H1 (cell line): ENCODE data around the gene TSSK6. TPM values are rescaled to one million over a fixed set of nuclear protein-coding genes. Genes with fewer than 3 reads are reported as not detected.

Experiments used
- CTCF ChIA-PET: fragments of 300-600 bp; sonication (Branson Sonifier 250); formaldehyde crosslinking; loops from one replicate; lab custom pipeline; 2021; ENCODE audit not compliant: partially characterized antibody; lab: Charles Lee
- POLR2A ChIA-PET: fragments of 300-600 bp; sonication (Branson Sonifier 250); formaldehyde crosslinking; loops from one replicate; lab custom pipeline; 2021; ENCODE audit warnings: inconsistent platforms; ENCODE audit not compliant: partially characterized antibody; lab: Charles Lee
- DNase-seq, 2 experiments: peaks; one replicate each; pipeline versions ENCODE4 v3.0.0 to v3.0.0-alpha.2; 2010 to 2022; ENCODE audit warnings: low spot score in 2 of 2, low read depth in 1 of 2, mixed read lengths in 1 of 2
- FAIRE-seq: peaks from 2 replicates; lab custom pipeline; 2011; peaks lifted over from hg19 to GRCh38; lab: Jason Lieb, UNC
- H2AFZ ChIP-seq: 2 replicates; pipeline ENCODE4 v1.8.1; 2012; ENCODE audit warnings: low read length, inconsistent platforms
- H2AK5ac ChIP-seq: 2 replicates; pipeline ENCODE4 v1.6.1; 2013; ENCODE audit warnings: low read depth, low read length
- H2BK120ac ChIP-seq: replicated peaks from 2 replicates; pipeline ENCODE3; 2013; ENCODE audit warnings: low read depth, low read length, inconsistent platforms
- H2BK12ac ChIP-seq: 2 replicates; pipeline ENCODE4 v1.6.1; 2013; ENCODE audit warnings: low read depth, low read length
- H2BK15ac ChIP-seq: 2 replicates; pipeline ENCODE4 v1.6.1; 2013; ENCODE audit warnings: low read length
- H2BK20ac ChIP-seq: 2 replicates; pipeline ENCODE4 v1.6.1; 2013; ENCODE audit warnings: low read length
- H2BK5ac ChIP-seq: 2 replicates; pipeline ENCODE4 v1.6.1; 2013; ENCODE audit warnings: low read depth, low read length
- H3K14ac ChIP-seq: 2 replicates; pipeline ENCODE4 v1.6.1; 2013; ENCODE audit warnings: inconsistent platforms; ENCODE audit not compliant: insufficient read length
- H3K18ac ChIP-seq: 2 replicates; pipeline ENCODE4 v1.6.1; 2013; ENCODE audit warnings: low read length; ENCODE audit errors: extremely low read depth
- H3K23ac ChIP-seq: 2 replicates; pipeline ENCODE4 v1.6.1; 2013; ENCODE audit warnings: inconsistent platforms; ENCODE audit not compliant: insufficient read length
- H3K23me2 ChIP-seq: 2 replicates; pipeline ENCODE4 v1.6.1; 2013; ENCODE audit warnings: low read depth, low read length
- H3K27ac ChIP-seq: 2 replicates; pipeline ENCODE4 v1.6.1; 2011; ENCODE audit warnings: low read depth, low read length, inconsistent platforms
- H3K27me3 ChIP-seq, 4 experiments: replicated peaks in 1 of 4; 1 replicate in 1 of 4; 2 replicates in 3 of 4; pipeline versions ENCODE4 v1.6.1 to v1.8.1; 2011 to 2013; ENCODE audit warnings: low read length in 3 of 4, mild to moderate bottlenecking in 3 of 4, inconsistent platforms in 2 of 4, mixed read lengths in 2 of 4, moderate library complexity in 1 of 4; ENCODE audit not compliant: control insufficient read depth in 3 of 4, insufficient read depth in 3 of 4; ENCODE audit errors: extremely low read depth in 1 of 4
- H3K36me3 ChIP-seq, 4 experiments: 2 replicates each; pipeline versions ENCODE4 v1.6.1 to v1.8.1; 2011 to 2013; ENCODE audit warnings: mild to moderate bottlenecking in 4 of 4, low read length in 3 of 4, moderate library complexity in 2 of 4, control low read depth in 1 of 4, inconsistent platforms in 1 of 4; ENCODE audit not compliant: insufficient read depth in 4 of 4, control insufficient read depth in 2 of 4
- H3K4ac ChIP-seq: replicated peaks from 2 replicates; pipeline ENCODE3; 2013; ENCODE audit warnings: low read length, low read depth, mixed read lengths, inconsistent platforms; ENCODE audit not compliant: insufficient read length
- H3K4me1 ChIP-seq, 4 experiments: replicated peaks in 1 of 4; 1 replicate in 1 of 4; 2 replicates in 3 of 4; pipeline versions ENCODE4 v1.6.1 to v1.8.1; 2011 to 2013; ENCODE audit warnings: low read length in 3 of 4, inconsistent platforms in 2 of 4, mixed read lengths in 1 of 4; ENCODE audit not compliant: insufficient read depth in 4 of 4, control insufficient read depth in 3 of 4
- H3K4me2 ChIP-seq, 2 experiments: 2 replicates each; pipeline versions ENCODE4 v1.6.1 to v1.8.1; 2011 to 2013; ENCODE audit warnings: low read depth in 2 of 2, low read length in 2 of 2, control low read depth in 1 of 2, inconsistent platforms in 1 of 2, mild to moderate bottlenecking in 1 of 2; ENCODE audit not compliant: insufficient read depth in 1 of 2
- H3K4me3 ChIP-seq, 4 experiments: fragments of 200-600, 300-600 bp in 1 of 4; sonication (generic), shearing (Covaris generic), sonication (Bioruptor Twin) in 1 of 4; 2 replicates each; pipeline versions ENCODE4 v1.5.1 to v1.8.1; 2011 to 2016; ENCODE audit warnings: low read length in 4 of 4, low read depth in 3 of 4, control low read depth in 2 of 4, inconsistent platforms in 2 of 4, mild to moderate bottlenecking in 2 of 4, mixed read lengths in 1 of 4, moderate library complexity in 1 of 4; ENCODE audit not compliant: insufficient read depth in 2 of 4; ENCODE audit errors: extremely low read depth in 1 of 4
- H3K56ac ChIP-seq: replicated peaks from 2 replicates; pipeline ENCODE3; 2013; ENCODE audit warnings: low read depth, mild to moderate bottlenecking, mixed read lengths, low read length, inconsistent platforms; ENCODE audit not compliant: insufficient read length
- H3K79me1 ChIP-seq: 2 replicates; pipeline ENCODE4 v1.6.1; 2013; ENCODE audit warnings: low read depth, low read length, control low read depth
- H3K79me2 ChIP-seq, 2 experiments: 2 replicates each; pipeline versions ENCODE4 v1.6.1 to v1.8.1; 2012 to 2013; ENCODE audit warnings: low read length in 2 of 2, mild to moderate bottlenecking in 2 of 2, inconsistent platforms in 1 of 2; ENCODE audit not compliant: insufficient read depth in 2 of 2, control insufficient read depth in 1 of 2
- H3K9ac ChIP-seq, 4 experiments: replicated peaks in 1 of 4; 1 replicate in 1 of 4; 2 replicates in 3 of 4; pipeline versions ENCODE4 v1.6.1 to v1.8.1; 2011 to 2013; ENCODE audit warnings: low read depth in 3 of 4, low read length in 3 of 4, control low read depth in 2 of 4, mild to moderate bottlenecking in 2 of 4, moderate library complexity in 2 of 4, inconsistent platforms in 1 of 4; ENCODE audit errors: extremely low read depth in 1 of 4
- H3K9me3 ChIP-seq, 2 experiments: 2 replicates each; pipeline versions ENCODE4 v1.6.1 to v1.8.1; 2012 to 2013; ENCODE audit warnings: mild to moderate bottlenecking in 2 of 2, moderate library complexity in 2 of 2, control low read depth in 1 of 2, inconsistent platforms in 1 of 2, low read depth in 1 of 2, low read length in 1 of 2, mixed read lengths in 1 of 2; ENCODE audit not compliant: insufficient read depth in 2 of 2
- H4K20me1 ChIP-seq, 2 experiments: replicated peaks in 1 of 2; 2 replicates each; pipeline versions ENCODE3 to v1.8.1; 2011 to 2013; ENCODE audit warnings: inconsistent platforms in 2 of 2, low read length in 2 of 2, mild to moderate bottlenecking in 1 of 2; ENCODE audit not compliant: insufficient read depth in 2 of 2, control insufficient read depth in 1 of 2
- H4K5ac ChIP-seq: 2 replicates; pipeline ENCODE4 v1.6.1; 2013; ENCODE audit warnings: low read length, low read depth, mixed read lengths, inconsistent platforms; ENCODE audit not compliant: insufficient read length
- H4K8ac ChIP-seq: 2 replicates; pipeline ENCODE4 v1.8.0; 2013; ENCODE audit warnings: mild to moderate bottlenecking, moderate library complexity, low read length, inconsistent platforms; ENCODE audit not compliant: insufficient read depth; ENCODE audit errors: extremely low read depth
- H4K91ac ChIP-seq: replicated peaks from 2 replicates; pipeline ENCODE3; 2013; ENCODE audit warnings: low read length, mixed read lengths, inconsistent platforms; ENCODE audit not compliant: insufficient read length
- BACH1 ChIP-seq: IDR thresholded peaks from 2 replicates; pipeline ENCODE4 v1.6.1; 2012; ENCODE audit warnings: low read length, improper control_type of control experiment
- KDM1A ChIP-seq: fragments of 200-600, 300-600 bp; sonication (generic); IDR thresholded peaks from 2 replicates; pipeline ENCODE4 v1.7.1; 2016; ENCODE audit warnings: mild to moderate bottlenecking, low read length, borderline replicate concordance
- RFX5 ChIP-seq: IDR thresholded peaks from 2 replicates; pipeline ENCODE4 v1.6.1; 2011; ENCODE audit warnings: low read depth, low read length, improper control_type of control experiment, borderline replicate concordance
- SP1 ChIP-seq: IDR thresholded peaks from 2 replicates; pipeline ENCODE4 v1.6.1; 2011; ENCODE audit warnings: low read depth, low read length
- TBP ChIP-seq: IDR thresholded peaks from 2 replicates; pipeline ENCODE4 v1.6.1; 2011; ENCODE audit warnings: low read depth, low read length, improper control_type of control experiment
- WGBS, 2 experiments: shearing (Covaris generic) in 1 of 2; methylation state at CpG; one replicate each; pipeline versions ENCODE4 v1.1.6 to v1.1.7; 2013 to 2015; ENCODE audit warnings: low lambda C conversion rate in 2 of 2, mixed read lengths in 2 of 2, inconsistent platforms in 1 of 2, low coverage in 1 of 2, missing lambda C conversion rate in 1 of 2; ENCODE audit not compliant: insufficient replicate concordance in 2 of 2, insufficient coverage in 1 of 2, insufficient read length in 1 of 2; ENCODE audit errors: extremely low coverage in 1 of 2, missing lambda C conversion rate in 1 of 2; 5-methylcytosine and 5-hydroxymethylcytosine counted together
- polyA plus RNA-seq, 7 experiments: library from polyadenylated mRNA; depleted of rRNA in 3 of 7; stranded (reverse) in 5 of 7; unstranded in 2 of 7; fragments of >200 nt in 5 of 7; fragments of 200-250 nt in 2 of 7; gene quantifications; 1 replicate in 5 of 7; 2 replicates in 1 of 7; 4 replicates in 1 of 7; pipeline versions ENCODE4 v1.2.1 to v1.2.3, GENCODE V29; 2011 to 2013; ENCODE audit warnings: missing spikeins in 2 of 7, mixed read lengths in 2 of 7
- total RNA-seq: library from RNA; stranded (reverse); fragmentation: NEBNext Ultra II Directional; extraction: Animal tissue kit (Norgen Biotek cat#: 25700); gene quantifications from 2 replicates; pipeline ENCODE4 v1.2.1, GENCODE V29; 2021

TSSK6 gene
- total and polyA plus RNA-seq, 2 of the 8 experiments (the other 6 are each of a cell fraction or from before 2014, with no cell fraction given): 3.6 to 7.8 TPM

DNA sequence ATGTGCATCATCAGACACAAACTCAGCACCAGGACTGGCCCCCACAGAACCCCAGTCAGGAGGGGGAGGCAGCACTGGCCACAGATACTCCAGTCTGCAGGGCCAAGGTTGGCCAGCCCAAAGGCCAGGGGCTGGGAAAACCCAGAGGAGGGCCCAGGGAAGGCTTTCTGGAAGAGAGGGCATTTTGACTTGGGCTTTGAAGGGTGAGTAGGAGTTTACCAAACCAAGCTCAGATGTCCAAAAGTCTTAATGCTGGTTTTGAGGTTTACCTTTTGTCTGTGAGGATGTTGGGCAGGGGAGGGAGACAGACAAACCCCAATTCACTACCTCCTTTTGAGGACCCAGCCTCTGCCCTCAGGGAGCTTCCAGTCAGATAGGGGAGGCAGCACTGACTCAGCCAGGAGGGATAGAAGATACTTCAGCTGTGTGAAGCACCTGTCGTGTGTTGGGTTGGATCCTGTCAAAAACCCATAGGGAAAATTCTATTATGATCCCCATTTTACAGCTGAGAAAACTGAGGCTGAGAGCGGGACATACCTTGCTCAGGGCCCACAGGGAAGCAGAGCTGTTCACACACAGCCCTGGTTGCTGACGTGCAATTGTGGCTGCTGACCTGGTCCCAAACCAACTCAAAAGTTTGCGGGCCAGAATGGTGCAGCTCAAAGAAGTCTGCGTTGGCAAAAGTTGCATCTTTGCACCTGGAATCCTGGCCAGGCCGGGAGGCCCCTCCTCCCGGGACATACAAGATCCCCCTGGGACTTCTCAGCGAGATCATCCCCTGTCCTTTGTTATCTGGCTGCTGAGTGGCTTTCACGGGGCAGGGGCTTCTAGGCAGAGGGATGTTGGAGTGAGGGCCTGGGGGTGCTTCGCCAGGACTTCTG lies 35.9 kb upstream of the TSSK6 start:
- Histone ChIP-seq H2BK20ac (no peak overlapping the region), H3K27me3 (no peaks in the 10 kb centered on the region; a peak in 1 of 7 replicates), H3K79me1 (0 out of 2 replicates have a peak, but pooled peaks cover 2% of the 10 kb centered on the region), H3K9me3 (no peaks in the 10 kb centered on the region), H2BK12ac (0 out of 2 replicates have a peak overlapping the region, but pooled peaks have one; percentile 27), H3K4me1 (no peaks in the 10 kb centered on the region; a peak in 3 of 7 replicates), H2BK15ac (0 out of 2 replicates have a peak overlapping the region, but pooled peaks have one; percentile 18), H3K4me3 (no peak overlapping the region), H2AK5ac (no peak overlapping the region), H4K20me1 (no peaks in the 10 kb centered on the region), H3K23me2 (no peaks in the 10 kb centered on the region), H3K36me3 (no peaks in the 10 kb centered on the region), H3K14ac (no peak overlapping the region), H3K4me2 (no peak overlapping the region), H4K8ac (peak overlapping the region; percentile 43; the same call in 1 of the 2 replicates), H3K4ac (no peak overlapping the region), H4K91ac (no peak overlapping the region), H3K56ac (no peak overlapping the region), H3K79me2 (no peaks in the 10 kb centered on the region), H3K18ac (no peak overlapping the region), H2BK120ac (no peak overlapping the region), H3K9ac (no peak overlapping the region), H3K27ac (no peak overlapping the region), H2BK5ac (no peak overlapping the region), H2AFZ (no peak overlapping the region), H4K5ac (no peak overlapping the region), H3K23ac (no peak overlapping the region)
- ChIA-PET CTCF (interaction anchor here (0.7 to 15.7 kb wide), 13 partner anchors 8 to 144 kb away, joined by 3 to 223 read pairs (median 12); partner anchors contain the start of genes CILP2, GMIP and YJEFN3), POLR2A (interaction anchor here (0.6 to 2.2 kb wide), 11 partner anchors 9 to 224 kb away, joined by 3 to 11 read pairs (median 4); partner anchors contain the start of genes YJEFN3 and ZNF14)
- WGBS, 2 experiments: 93% methylated on average over 10 of the region's 10 CpGs; no CpG with 5 or more reads in 1 of the 2 experiments
- TF ChIP-seq BACH1 (no peak), SP1 (no peak), RFX5 (no peak), KDM1A (peak; percentile 83; the same call in 1 of the 2 replicates), TBP (no peak)
- FAIRE-seq: no peak
- DNase-seq: no peak
